Cardiac muscle cell (in vitro differentiated cells and primary cell): ENCODE data around the gene SHANK1. TPM values are rescaled to one million over a fixed set of nuclear protein-coding genes. Genes with fewer than 3 reads are reported as not detected.

Experiments
- DNase-seq, 2 donors: peaks; one replicate each; pipeline versions ENCODE4 v3.0.0 to v3.0.0-alpha.2; 2010 to 2017; ENCODE audit warnings: low read depth in 1 of 2, low spot score in 1 of 2
- H3K27ac ChIP-seq: fragments of 200-600 bp; sonication (generic); 2 replicates; pipeline ENCODE4 v1.5.1; 2016
- H3K27me3 ChIP-seq: fragments of 200-600 bp; sonication (generic); 2 replicates; pipeline ENCODE4 v1.6.0; 2016; ENCODE audit warnings: control low read depth
- H3K36me3 ChIP-seq: fragments of 200-600 bp; sonication (generic); 2 replicates; pipeline ENCODE4 v1.5.1; 2016; ENCODE audit warnings: control low read depth
- H3K4me1 ChIP-seq: fragments of 200-600 bp; sonication (generic); 2 replicates; pipeline ENCODE4 v1.8.1; 2017; ENCODE audit warnings: low read depth, mild to moderate bottlenecking, mixed run types
- H3K4me3 ChIP-seq: fragments of 200-600 bp; sonication (generic); 2 replicates; pipeline ENCODE4 v1.5.1; 2016; ENCODE audit warnings: mild to moderate bottlenecking
- H3K9me3 ChIP-seq: fragments of 200-600 bp; sonication (generic); 2 replicates; pipeline ENCODE4 v1.5.1; 2017; ENCODE audit warnings: low read depth, mild to moderate bottlenecking, control low read depth
- CTCF ChIP-seq: IDR thresholded peaks from 2 replicates; pipeline ENCODE4 v1.5.1; 2012; ENCODE audit warnings: low read depth, mild to moderate bottlenecking, low read length
- polyA plus RNA-seq: library from polyadenylated mRNA; unstranded; fragments of >200 nt; fragmentation: Nextera tagmentation; extraction: Ambion mirVana; gene quantifications from 2 replicates; pipeline ENCODE4 v1.2.1, GENCODE V29; 2016
- total RNA-seq: library from RNA; depleted of rRNA; stranded (reverse); fragments of >200 nt; gene quantifications from 2 replicates; pipeline ENCODE4 v1.2.3, GENCODE V29; 2016

SHANK1 gene
- total and polyA plus RNA-seq, 2 experiments from 2014 or later: 0.71 to 2.9 TPM

- Histone ChIP-seq H3K9me3 (no peaks in the 10 kb centered on the region), H3K36me3 (no peaks in the 10 kb centered on the region), H3K27me3 (peaks cover 50% of the 10 kb centered on the region), H3K4me3 (peak within 1 kb of the TSS; percentile 98), H3K4me1 (no peaks in the 10 kb centered on the region), H3K27ac (no peak within 1 kb of the TSS)
- peak; percentile 69 to 80 for DNase-seq
- TF ChIP-seq CTCF: no peak
Observed at GRCh38 chr19:50639121-50640112, 80.2 kb downstream of the SHANK1 start, which contains the start of gene SYT3. Gene SYT3, minus strand, starts transcription at chr19:50639881. Its CDS starts 2,470 bp downstream, at chr19:50637411.

DNA sequence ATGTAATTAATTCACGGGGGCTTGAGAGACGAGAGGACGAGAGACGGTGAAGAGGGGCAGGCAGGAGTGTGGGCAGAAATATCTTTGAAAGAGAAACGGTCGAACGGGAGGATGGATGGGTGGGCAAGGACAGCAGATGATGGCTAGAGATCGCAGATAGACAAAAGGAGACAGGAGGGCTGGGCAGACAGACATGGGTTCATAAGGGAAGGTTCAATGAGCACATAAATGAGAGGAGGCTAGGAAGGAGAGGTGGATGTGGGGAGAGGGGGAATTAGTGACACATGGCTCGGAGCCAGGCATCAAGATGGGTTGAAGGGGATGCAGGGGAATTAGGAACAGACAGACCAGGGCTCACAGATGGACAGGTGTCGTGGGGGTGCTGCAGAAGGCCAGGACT lies 81.0 kb downstream of the SHANK1 start:
- TF ChIP-seq CTCF: no peak
- H3K27me3 ChIP-seq: peaks cover 42% of the 10 kb centered on the region
- no peak for DNase-seq
- H3K36me3 ChIP-seq: no peaks in the 10 kb centered on the region
- peak overlapping the region; percentile 98 for H3K4me3 ChIP-seq
- no peaks in the 10 kb centered on the region for H3K4me1 ChIP-seq
- H3K27ac ChIP-seq: no peak overlapping the region
- H3K9me3 ChIP-seq: peaks cover 3% of the 10 kb centered on the region

DNA sequence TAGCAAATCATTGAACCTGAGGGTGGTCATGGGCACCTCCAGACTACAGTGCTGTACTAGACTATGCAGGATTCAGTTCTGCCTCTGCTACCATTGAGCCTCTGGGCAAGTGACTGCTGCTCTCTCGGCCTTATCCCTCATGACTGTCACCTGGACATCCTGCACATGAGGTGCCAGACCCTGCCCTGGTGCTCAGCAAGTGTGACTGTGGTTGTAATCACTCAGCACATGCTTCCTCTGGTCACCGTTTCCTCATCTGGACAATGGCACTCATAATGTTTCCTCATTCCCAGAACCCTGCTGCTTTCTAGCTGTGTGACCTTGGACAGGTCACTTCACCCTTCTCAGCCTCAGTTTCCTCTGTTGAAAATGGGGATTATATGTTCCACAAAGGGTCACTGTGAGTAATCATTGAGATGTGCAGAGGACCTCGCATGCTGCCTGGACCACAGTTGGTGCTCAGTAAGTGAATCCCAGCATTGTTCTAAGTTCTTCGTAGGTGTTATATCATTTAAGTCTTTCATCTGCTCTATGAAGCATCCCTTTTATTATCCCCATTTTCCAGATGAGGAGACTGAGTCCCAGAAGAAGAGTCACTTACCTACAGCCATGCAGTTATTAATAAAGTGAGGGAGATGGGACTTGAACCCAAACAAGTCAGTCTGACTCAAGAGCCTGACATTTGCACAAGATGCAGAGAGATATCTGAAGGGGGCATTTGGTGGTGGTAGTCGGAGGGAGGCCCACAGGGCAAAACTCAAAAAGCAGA lies 83.1 kb downstream of the SHANK1 start:
- Histone ChIP-seq H3K36me3 (no peaks in the 10 kb centered on the region), H3K9me3 (peaks cover 3% of the 10 kb centered on the region), H3K27me3 (peaks cover 26% of the 10 kb centered on the region), H3K4me1 (no peaks in the 10 kb centered on the region), H3K4me3 (no peak overlapping the region), H3K27ac (no peak overlapping the region)
- no peak for DNase-seq
- TF ChIP-seq CTCF: no peak

DNA sequence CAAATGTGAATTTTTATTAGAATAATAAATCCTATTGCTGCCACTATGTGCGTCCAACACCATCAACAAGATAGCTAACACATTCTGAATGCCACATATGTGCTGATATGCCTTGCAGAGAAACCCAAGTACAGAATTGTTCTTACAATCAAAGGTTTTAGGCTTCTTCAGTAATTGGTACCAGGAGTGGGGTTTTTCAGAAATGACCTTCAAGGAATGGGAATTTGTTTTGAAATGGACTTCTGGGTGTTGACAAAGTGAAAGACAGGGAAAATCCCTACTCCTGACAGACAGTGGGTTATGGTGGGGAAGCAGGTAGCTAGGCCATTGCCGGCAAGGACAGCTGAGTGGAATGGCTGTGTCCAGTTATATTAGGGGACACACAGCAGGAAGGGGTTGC lies 85.6 kb downstream of the SHANK1 start:
- peaks cover 24% of the 10 kb centered on the region for H3K27me3 ChIP-seq
- no peak overlapping the region for H3K27ac ChIP-seq
- no peaks in the 10 kb centered on the region for H3K4me1 ChIP-seq
- peaks cover 3% of the 10 kb centered on the region for H3K9me3 ChIP-seq
- no peak for DNase-seq
- H3K36me3 ChIP-seq: no peaks in the 10 kb centered on the region
- no peak for TF ChIP-seq CTCF
- no peak overlapping the region for H3K4me3 ChIP-seq

- H3K9me3 ChIP-seq: peaks cover 3% of the 10 kb centered on the region
- peaks cover 18% of the 10 kb centered on the region for H3K27me3 ChIP-seq
- DNase-seq: no peak
- H3K4me3 ChIP-seq: no peak overlapping the region
- H3K36me3 ChIP-seq: no peaks in the 10 kb centered on the region
- TF ChIP-seq CTCF: no peak
- no peaks in the 10 kb centered on the region for H3K4me1 ChIP-seq
- no peak overlapping the region for H3K27ac ChIP-seq
Observed at GRCh38 chr19:50633359-50633758, 86.2 kb downstream of the SHANK1 start.
